OCI-LY7 (cell line): Measurements from ENCODE around the gene FUT8. TPM values are rescaled to one million over a fixed set of nuclear protein-coding genes. Genes with fewer than 3 reads are reported as not detected.

Experiments
- BruUV-seq: library from RNA; stranded (reverse); fragments of 400-500 nt; replicated peaks from 2 replicates; lab custom pipeline; 2021; lab: Mats Ljungman, UMichigan
- CTCF ChIA-PET: fragments of 300-600 bp; sonication (Branson Sonifier 250); formaldehyde crosslinking; loops from one replicate; lab custom pipeline; 2022; ENCODE audit warnings: antibody characterized with exemption; ENCODE audit not compliant: unreplicated experiment; lab: Charles Lee
- POLR2A ChIA-PET: fragments of 300-600 bp; sonication (Branson Sonifier 250); formaldehyde crosslinking; loops from one replicate; lab custom pipeline; 2022; ENCODE audit warnings: antibody characterized with exemption; lab: Charles Lee
- DNase-seq: peaks from one replicate; pipeline ENCODE4 v3.0.0-alpha.2; 2015; ENCODE audit warnings: low spot score
- H2AFZ ChIP-seq: fragments of 200-600 bp; sonication (generic), shearing (Covaris generic); 2 replicates; pipeline ENCODE4 v1.6.1; 2014; ENCODE audit warnings: mild to moderate bottlenecking, antibody characterized with exemption, low read length, moderate library complexity
- H3K27ac ChIP-seq: fragments of 200-600 bp; sonication (generic); 2 replicates; pipeline ENCODE4 v1.5.1; 2014; ENCODE audit warnings: mixed run types, low read depth, mild to moderate bottlenecking, moderate library complexity, low read length, inconsistent platforms; ENCODE audit not compliant: poor library complexity, severe bottlenecking
- H3K36me3 ChIP-seq: fragments of 200-600 bp; sonication (generic); 2 replicates; pipeline ENCODE4 v1.6.1; 2014; ENCODE audit warnings: mild to moderate bottlenecking, antibody characterized with exemption, low read length, moderate library complexity, mixed read lengths; ENCODE audit not compliant: insufficient read depth
- H3K4me1 ChIP-seq: fragments of 200-600 bp; sonication (generic); 2 replicates; pipeline ENCODE4 v1.5.1; 2014; ENCODE audit warnings: mild to moderate bottlenecking, low read length; ENCODE audit not compliant: insufficient read depth, poor library complexity, severe bottlenecking
- H3K4me2 ChIP-seq: fragments of 200-600 bp; sonication (generic); 2 replicates; pipeline ENCODE4 v1.6.1; 2014; ENCODE audit warnings: mild to moderate bottlenecking, low read length
- H3K4me3 ChIP-seq: fragments of 200-600 bp; sonication (generic); 2 replicates; pipeline ENCODE4 v1.5.1; 2014; ENCODE audit warnings: mild to moderate bottlenecking, low read depth, low read length; ENCODE audit not compliant: poor library complexity, severe bottlenecking
- H3K79me2 ChIP-seq: fragments of 200-600 bp; sonication (generic); 2 replicates; pipeline ENCODE4 v1.6.1; 2016; ENCODE audit warnings: low read depth, mild to moderate bottlenecking, low read length, moderate library complexity, mixed read lengths; ENCODE audit not compliant: insufficient read depth
- H3K9me2 ChIP-seq: fragments of 200-600 bp; sonication (generic); 2 replicates; pipeline ENCODE4 v1.6.1; 2016; ENCODE audit warnings: mild to moderate bottlenecking, low read length, mixed read lengths; ENCODE audit not compliant: insufficient read depth
- H3K9me3 ChIP-seq: fragments of 200-600 bp; sonication (generic); 2 replicates; pipeline ENCODE4 v1.6.1; 2014; ENCODE audit warnings: mild to moderate bottlenecking, mixed run types, low read length, mixed read lengths
- H4K20me1 ChIP-seq: fragments of 200-600 bp; sonication (generic); 2 replicates; pipeline ENCODE4 v1.6.1; 2014; ENCODE audit warnings: mild to moderate bottlenecking, antibody characterized with exemption, low read length, moderate library complexity, mixed read lengths; ENCODE audit not compliant: insufficient read depth
- CTCF ChIP-seq: fragments of 200-600 bp; sonication (generic); conservative IDR thresholded peaks from 2 replicates; pipeline ENCODE4 v1.5.1; 2014; ENCODE audit warnings: mild to moderate bottlenecking, antibody characterized with exemption, low read length, moderate library complexity, mixed read lengths
- EZH2phosphoT487 ChIP-seq: fragments of 200-600 bp; sonication (generic); IDR thresholded peaks from 2 replicates; pipeline ENCODE4 v1.6.1; 2018; ENCODE audit warnings: low read depth, borderline replicate concordance, mild to moderate bottlenecking, mixed run types, antibody characterized with exemption, low read length, moderate library complexity, mixed read lengths
- intact Hi-C: fragments of 100-400 bp; cut with micrococcal nuclease; formaldehyde crosslinking; loops from one replicate; pipeline ENCODE4 v1.10.0; 2022; ENCODE audit not compliant: unreplicated experiment
- total RNA-seq, 2 experiments: library from RNA; depleted of rRNA in 1 of 2; stranded (reverse); fragments of >200 nt in 1 of 2; shearing (Covaris generic) in 1 of 2; gene quantifications; 2 replicates each; pipeline ENCODE4 v1.2.3, GENCODE V29; 2014 to 2022

The FUT8 gene
- total RNA-seq, 2 experiments from 2014 or later = 90.3 to 174 TPM

GRCh38 chr14:65444230-65444629 lies 31.7 kb downstream of the FUT8 start:
- 0 out of 2 replicates have a peak, but pooled peaks cover 5% of the 10 kb centered on the region for H4K20me1 ChIP-seq
- BruUV-seq = TSS peak; percentile 5
- POLR2A ChIA-PET = interaction anchor here (0.6 to 2.3 kb wide), 5 partner anchors 9 to 119 kb away, joined by 3 to 10 read pairs (median 3); no protein-coding TSS in a partner anchor
- peaks cover 14% of the 10 kb centered on the region for H3K9me3 ChIP-seq
- CTCF ChIA-PET = no interaction called here
- no peak overlapping the region for H3K27ac ChIP-seq
- intact Hi-C loops = no loop called here
- no peaks in the 10 kb centered on the region for H3K4me1 ChIP-seq
- no peak for DNase-seq
- no peak overlapping the region for H2AFZ ChIP-seq
- H3K9me2 ChIP-seq = no peaks in the 10 kb centered on the region
- no peak for TF ChIP-seq CTCF
- TF ChIP-seq EZH2phosphoT487 = no peak
- H3K79me2 ChIP-seq = peaks cover 100% of the 10 kb centered on the region
- peaks cover 89% of the 10 kb centered on the region for H3K36me3 ChIP-seq
- H3K4me3 ChIP-seq = no peak overlapping the region
- no peak overlapping the region for H3K4me2 ChIP-seq

GRCh38 chr14:65446159-65446558 lies 33.6 kb downstream of the FUT8 start:
- H3K4me3 ChIP-seq = no peak overlapping the region
- peaks cover 100% of the 10 kb centered on the region for H3K79me2 ChIP-seq
- no peaks in the 10 kb centered on the region for H3K9me2 ChIP-seq
- DNase-seq = no peak
- TF ChIP-seq CTCF = no peak
- TF ChIP-seq EZH2phosphoT487 = no peak
- ChIA-PET POLR2A (interaction anchor here (0.5 to 3.0 kb wide), 6 partner anchors 13 to 139 kb away, joined by 3 to 8 read pairs (median 4); no protein-coding TSS in a partner anchor), CTCF (no interaction called here)
- H3K27ac ChIP-seq = no peak overlapping the region
- H3K9me3 ChIP-seq = peaks cover 32% of the 10 kb centered on the region
- intact Hi-C loops = no loop called here
- H3K4me1 ChIP-seq = no peaks in the 10 kb centered on the region
- peaks cover 96% of the 10 kb centered on the region for H3K36me3 ChIP-seq
- H4K20me1 ChIP-seq = no peaks in the 10 kb centered on the region
- BruUV-seq = no TSS peak
- no peak overlapping the region for H3K4me2 ChIP-seq
- H2AFZ ChIP-seq = no peak overlapping the region

- no peak overlapping the region for H3K4me2 ChIP-seq
- H3K9me3 ChIP-seq = peaks cover 38% of the 10 kb centered on the region
- H3K36me3 ChIP-seq = peaks cover 98% of the 10 kb centered on the region
- no peaks in the 10 kb centered on the region for H3K9me2 ChIP-seq
- POLR2A ChIA-PET = interaction anchor here (0.5 to 2.5 kb wide), 4 partner anchors 9 to 209 kb away, joined by 3 to 10 read pairs (median 4); no protein-coding TSS in a partner anchor
- H3K4me3 ChIP-seq = no peak overlapping the region
- CTCF ChIA-PET = no interaction called here
- H3K4me1 ChIP-seq = no peaks in the 10 kb centered on the region
- no peak overlapping the region for H3K27ac ChIP-seq
- TF ChIP-seq CTCF = no peak
- TF ChIP-seq EZH2phosphoT487 = no peak
- BruUV-seq = no TSS peak
- no peaks in the 10 kb centered on the region for H4K20me1 ChIP-seq
- peaks cover 100% of the 10 kb centered on the region for H3K79me2 ChIP-seq
- DNase-seq = no peak
- H2AFZ ChIP-seq = no peak overlapping the region
- intact Hi-C loops = no loop called here
These were observed 37.1 kb downstream of the FUT8 start for GRCh38 chr14:65449647-65450046.
